GM20000 (cell line): ENCODE measurements around the gene TGFBR3.

Source experiments
- DNase-seq: peaks from one replicate; pipeline ENCODE4 v3.0.0; 2012; ENCODE audit warnings: low spot score
- CTCF ChIP-seq: IDR thresholded peaks from 2 replicates; pipeline ENCODE4 v1.5.1; 2012; ENCODE audit warnings: mild to moderate bottlenecking, control low read depth; ENCODE audit errors: extremely low read depth, missing control alignments

The TGFBR3 gene

GRCh38 chr1:91916811-91917460 is 31.0 kb upstream of the TGFBR3 start:
- DNase-seq = no peak
- TF ChIP-seq CTCF = no peak

- no peak for DNase-seq
- TF ChIP-seq CTCF = no peak
These were observed 30.1 kb upstream of the TGFBR3 start for GRCh38 chr1:91916046-91916445.

GRCh38 chr1:91913018-91913417 is 27.1 kb upstream of the TGFBR3 start:
- TF ChIP-seq CTCF = no peak
- no peak for DNase-seq

- no peak for TF ChIP-seq CTCF
- no peak for DNase-seq
These were observed 26.3 kb upstream of the TGFBR3 start for GRCh38 chr1:91912266-91912665.

GRCh38 chr1:91901231-91901630 is 15.3 kb upstream of the TGFBR3 start:
- TF ChIP-seq CTCF = no peak
- DNase-seq = no peak

- no peak for TF ChIP-seq CTCF
- DNase-seq = no peak
These were observed 14.6 kb upstream of the TGFBR3 start for GRCh38 chr1:91900562-91900961.

GRCh38 chr1:91897016-91897415 is 11.1 kb upstream of the TGFBR3 start:
- DNase-seq = no peak
- no peak for TF ChIP-seq CTCF
